IMR-90 (cell line): ENCODE results near the gene CLPTM1L. TPM values are rescaled to one million over a fixed set of nuclear protein-coding genes. Genes with fewer than 3 reads are reported as not detected.

Experiments used
- ATAC-seq: fragments of 200-7000 bp; cut with Tn5 transposase; 2 replicates; pipeline ENCODE4 v1.9.1; 2020; ENCODE audit warnings: low read depth, mild to moderate bottlenecking, moderate library complexity
- BruUV-seq: library from RNA; stranded (reverse); fragments of 400-500 nt; replicated peaks from 2 replicates; lab custom pipeline; 2021; lab: Mats Ljungman, UMichigan
- CTCF ChIA-PET: fragments of 300-600 bp; formaldehyde crosslinking; extraction: SDS; loops from one replicate; lab custom pipeline; 2021; ENCODE audit warnings: antibody characterized with exemption; lab: Yijun Ruan, JAX
- POLR2A ChIA-PET: fragments of 300-600 bp; sonication (Branson Sonifier 250); formaldehyde crosslinking; loops from one replicate; lab custom pipeline; 2022; ENCODE audit warnings: antibody characterized with exemption; ENCODE audit not compliant: unreplicated experiment; lab: Charles Lee
- DNase-seq: peaks from one replicate; pipeline ENCODE4 v3.0.0; 2013
- H2AFZ ChIP-seq: replicated peaks from 2 replicates; pipeline ENCODE3; 2013; ENCODE audit warnings: low read length, mild to moderate bottlenecking; ENCODE audit not compliant: poor library complexity
- H2AK5ac ChIP-seq: 2 replicates; pipeline ENCODE4 v1.6.1; 2013; ENCODE audit warnings: low read depth, low read length, inconsistent platforms
- H2AK9ac ChIP-seq: replicated peaks from 2 replicates; pipeline ENCODE3; 2013; ENCODE audit warnings: mild to moderate bottlenecking, low read depth, low read length, moderate library complexity; ENCODE audit not compliant: poor library complexity
- H2BK120ac ChIP-seq: 2 replicates; pipeline ENCODE4 v1.6.1; 2013; ENCODE audit warnings: low read depth, low read length, inconsistent platforms
- H2BK15ac ChIP-seq: 3 replicates; pipeline ENCODE4 v1.6.1; 2013; ENCODE audit warnings: low read depth, low read length, inconsistent platforms
- H2BK20ac ChIP-seq: 2 replicates; pipeline ENCODE4 v1.6.1; 2013; ENCODE audit warnings: low read depth, mild to moderate bottlenecking, inconsistent platforms, low read length, moderate library complexity
- H2BK5ac ChIP-seq: 2 replicates; pipeline ENCODE4 v1.6.1; 2013; ENCODE audit warnings: mild to moderate bottlenecking, low read depth, low read length, inconsistent platforms; ENCODE audit not compliant: poor library complexity, severe bottlenecking
- H3K14ac ChIP-seq: replicated peaks from 2 replicates; pipeline ENCODE4 v1.6.1; 2013; ENCODE audit warnings: low read depth, low read length, inconsistent platforms
- H3K18ac ChIP-seq: 2 replicates; pipeline ENCODE4 v1.6.1; 2013; ENCODE audit warnings: low read depth, low read length, control low read depth
- H3K23ac ChIP-seq: 2 replicates; pipeline ENCODE4 v1.6.1; 2013; ENCODE audit warnings: low read depth, low read length, inconsistent platforms
- H3K27ac ChIP-seq: 2 replicates; pipeline ENCODE4 v1.5.1; 2013; ENCODE audit warnings: mild to moderate bottlenecking, control low read depth, low read length; ENCODE audit not compliant: insufficient read depth
- H3K27me3 ChIP-seq: 2 replicates; pipeline ENCODE4 v1.6.1; 2013; ENCODE audit warnings: low read length; ENCODE audit not compliant: control insufficient read depth, insufficient read depth
- H3K36me3 ChIP-seq: 2 replicates; pipeline ENCODE4 v1.6.1; 2013; ENCODE audit warnings: low read length, mixed read lengths; ENCODE audit not compliant: control insufficient read depth, insufficient read depth
- H3K4ac ChIP-seq: 2 replicates; pipeline ENCODE4 v1.6.1; 2013; ENCODE audit warnings: low read depth, low read length, inconsistent platforms
- H3K4me1 ChIP-seq: 2 replicates; pipeline ENCODE4 v1.6.1; 2013; ENCODE audit warnings: low read length, mixed read lengths; ENCODE audit not compliant: control insufficient read depth, insufficient read depth
- H3K4me2 ChIP-seq: 2 replicates; pipeline ENCODE4 v1.6.1; 2013; ENCODE audit warnings: low read depth, mild to moderate bottlenecking, control low read depth, low read length, moderate library complexity
- H3K4me3 ChIP-seq: 2 replicates; pipeline ENCODE4 v1.5.1; 2013; ENCODE audit warnings: low read depth, mild to moderate bottlenecking, control low read depth, low read length, moderate library complexity; ENCODE audit not compliant: insufficient read depth
- H3K56ac ChIP-seq: 2 replicates; pipeline ENCODE4 v1.6.1; 2013; ENCODE audit warnings: low read length, inconsistent platforms; ENCODE audit not compliant: insufficient read depth; ENCODE audit errors: extremely low read depth
- H3K79me1 ChIP-seq, 2 experiments: 2 replicates each; pipeline ENCODE4 v1.6.1; 2013; ENCODE audit warnings: low read length in 2 of 2, inconsistent platforms in 1 of 2, low read depth in 1 of 2
- H3K9ac ChIP-seq: 2 replicates; pipeline ENCODE4 v1.6.1; 2013; ENCODE audit warnings: low read depth, low read length, control low read depth
- H3K9me1 ChIP-seq: 2 replicates; pipeline ENCODE4 v1.6.1; 2013; ENCODE audit warnings: low read length, inconsistent platforms; ENCODE audit not compliant: insufficient read depth
- H3K9me3 ChIP-seq: 2 replicates; pipeline ENCODE4 v1.6.1; 2013; ENCODE audit warnings: low read length; ENCODE audit not compliant: control insufficient read depth, insufficient read depth
- H4K20me1 ChIP-seq: 2 replicates; pipeline ENCODE4 v1.6.1; 2013; ENCODE audit warnings: low read length, inconsistent platforms; ENCODE audit not compliant: insufficient read depth
- H4K5ac ChIP-seq: 2 replicates; pipeline ENCODE4 v1.6.1; 2013; ENCODE audit warnings: mild to moderate bottlenecking, low read depth, low read length, control low read depth
- H4K8ac ChIP-seq, 2 experiments: 2 replicates each; pipeline ENCODE4 v1.6.1; 2013; ENCODE audit warnings: low read depth in 2 of 2, low read length in 2 of 2, control low read depth in 1 of 2, inconsistent platforms in 1 of 2
- H4K91ac ChIP-seq: 2 replicates; pipeline ENCODE4 v1.6.1; 2013; ENCODE audit warnings: low read depth, low read length, inconsistent platforms; ENCODE audit not compliant: insufficient read depth
- CHD1 ChIP-seq: IDR thresholded peaks from 2 replicates; pipeline ENCODE4 v1.6.1; 2012; ENCODE audit warnings: low read depth, low read length, improper control_type of control experiment
- ELK1 ChIP-seq: fragments of 150-350 bp; IDR thresholded peaks from 2 replicates; pipeline ENCODE4 v1.6.1; 2016; ENCODE audit warnings: low read depth, mild to moderate bottlenecking, low read length, moderate library complexity, borderline replicate concordance
- NFE2L2 ChIP-seq: fragments of 150-350 bp; IDR thresholded peaks from 2 replicates; pipeline ENCODE4 v1.6.1; 2016; ENCODE audit warnings: low read depth, mild to moderate bottlenecking, low read length
- POLR2A ChIP-seq: IDR thresholded peaks from 2 replicates; pipeline ENCODE4 v1.6.1; 2012; ENCODE audit warnings: mild to moderate bottlenecking, low read depth, low read length
- RAD21 ChIP-seq: IDR thresholded peaks from 2 replicates; pipeline ENCODE4 v1.6.1; 2012; ENCODE audit warnings: low read length, improper control_type of control experiment
- RCOR1 ChIP-seq: IDR thresholded peaks from 2 replicates; pipeline ENCODE4 v1.6.1; 2012; ENCODE audit warnings: mild to moderate bottlenecking, low read length, improper control_type of control experiment; ENCODE audit not compliant: insufficient replicate concordance
- USF2 ChIP-seq: fragments of 150-350 bp; IDR thresholded peaks from 2 replicates; pipeline ENCODE4 v1.6.1; 2017; ENCODE audit warnings: mild to moderate bottlenecking, antibody characterized with exemption, low read length, low read depth
- WGBS, 2 experiments: methylation state at CpG; one replicate each; pipeline versions ENCODE4 v1.1.5 to v1.1.7; 2013; ENCODE audit warnings: missing lambda C conversion rate in 2 of 2; ENCODE audit not compliant: insufficient read length in 1 of 2; ENCODE audit errors: extremely low coverage in 2 of 2; 5-methylcytosine and 5-hydroxymethylcytosine counted together
- dilution Hi-C: fragments of 300-500 bp; cut with HindIII; formaldehyde crosslinking; loops from one replicate; pipeline ENCODE4 v1.14.3; 2018; ENCODE audit warnings: low sequenced_read_pairs; ENCODE audit not compliant: unreplicated experiment
- in situ Hi-C: fragments of 300-500 bp; cut with MboI; formaldehyde crosslinking; loops from 3 replicates; pipeline ENCODE4 v1.14.3; 2019; ENCODE audit warnings: low sequenced_read_pairs, inconsistent platforms, mixed read lengths
- intact Hi-C: fragments of 100-400 bp; cut with micrococcal nuclease; formaldehyde crosslinking; loops from 2 replicates; pipeline ENCODE4 v1.10.0; 2022
- polyA plus RNA-seq, 3 experiments: library from polyadenylated mRNA; depleted of rRNA; stranded (reverse); fragments of >200 nt; gene quantifications; 2 replicates each; pipeline ENCODE4 v1.2.3, GENCODE V29; 2012; ENCODE audit warnings: low replicate concordance in 1 of 3
- total RNA-seq: library from RNA; depleted of rRNA; stranded (reverse); fragments of >200 nt; gene quantifications from 2 replicates; pipeline ENCODE4 v1.2.3, GENCODE V29; 2012
- TF ChIP-seq, protein P1 (sequence below): conservative IDR thresholded peaks from 2 replicates; pipeline ENCODE4 v1.5.1; 2012; ENCODE audit warnings: mild to moderate bottlenecking, low read depth, low read length, improper control_type of control experiment

The CLPTM1L gene
- total and polyA plus RNA-seq, 2 of the 4 experiments (the other 2 are of a cell fraction), result 114 to 137 TPM

DNA sequence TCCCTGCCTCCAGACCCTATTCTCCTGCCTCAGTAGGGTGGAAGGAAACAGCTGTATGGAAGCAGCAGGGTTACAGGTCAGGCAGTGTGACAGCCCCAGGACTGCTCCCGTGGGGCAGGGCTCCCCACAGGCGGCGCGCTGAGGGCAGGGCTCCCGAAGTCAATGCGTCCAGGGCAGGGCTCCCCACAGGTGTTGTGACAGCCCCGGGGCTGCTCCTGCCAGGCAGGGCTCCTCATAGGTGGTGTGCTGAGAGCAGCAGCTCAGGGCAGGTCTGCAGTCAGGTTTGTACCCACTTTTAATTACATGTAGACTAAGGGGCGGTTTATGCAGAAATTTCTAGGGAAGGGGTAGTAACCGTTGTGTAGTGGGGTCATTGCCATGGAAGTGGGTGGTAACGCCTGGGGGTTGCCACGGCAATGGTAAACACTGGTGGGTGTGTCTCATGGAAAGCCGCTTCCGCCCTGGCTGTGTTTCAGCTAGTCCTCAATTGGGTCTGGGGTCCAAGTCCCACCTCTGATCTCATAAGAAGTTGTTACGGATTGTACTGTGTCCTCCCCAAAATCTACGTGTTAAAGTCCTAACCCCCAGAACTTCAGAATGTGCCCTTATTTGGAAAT, 33.4 kb downstream of the CLPTM1L start:
- H3K27me3 ChIP-seq, result peaks cover 4% of the 10 kb centered on the region; the same call in 1 of the 2 replicates
- WGBS, 2 experiments, result no CpG with 5 or more reads among the region's 15 CpGs
- no peaks in the 10 kb centered on the region for H3K79me1 ChIP-seq
- no TSS peak for BruUV-seq
- H2AK9ac ChIP-seq, result no peak overlapping the region
- H3K9me1 ChIP-seq, result peaks cover 4% of the 10 kb centered on the region; the same call in 1 of the 2 replicates
- no peak overlapping the region for H2BK5ac ChIP-seq
- no peaks in the 10 kb centered on the region for H3K36me3 ChIP-seq
- no peak overlapping the region for H2BK20ac ChIP-seq
- POLR2A ChIA-PET, result no interaction called here
- H4K8ac ChIP-seq, result no peak overlapping the region
- H3K9ac ChIP-seq, result no peak overlapping the region
- no peaks in the 10 kb centered on the region for H4K20me1 ChIP-seq
- no peak overlapping the region for H3K27ac ChIP-seq
- no peak overlapping the region for H3K18ac ChIP-seq
- no peak overlapping the region for H2BK120ac ChIP-seq
- H3K4me1 ChIP-seq, result no peaks in the 10 kb centered on the region; the same call in 1 of the 2 replicates
- H4K91ac ChIP-seq, result no peak overlapping the region
- DNase-seq (no peak), ATAC-seq (no peak)
- no peak overlapping the region for H2AK5ac ChIP-seq
- no peak overlapping the region for H3K14ac ChIP-seq
- CTCF ChIA-PET, result no interaction called here
- no peak overlapping the region for H3K4me3 ChIP-seq
- H3K23ac ChIP-seq, result no peak overlapping the region
- H3K9me3 ChIP-seq, result peaks cover 4% of the 10 kb centered on the region; the same call in 1 of the 2 replicates
- H3K4ac ChIP-seq, result no peak overlapping the region
- in situ Hi-C loops (no loop called here), intact Hi-C loops (no loop called here), dilution Hi-C loops (no loop called here)
- no peak for TF ChIP-seq RAD21
- no peak for TF ChIP-seq NFE2L2
- no peak for TF ChIP-seq ELK1
- TF ChIP-seq USF2, result no peak
- TF ChIP-seq CHD1, result no peak
- no peak for TF ChIP-seq RCOR1
- TF ChIP-seq, protein P1, sequence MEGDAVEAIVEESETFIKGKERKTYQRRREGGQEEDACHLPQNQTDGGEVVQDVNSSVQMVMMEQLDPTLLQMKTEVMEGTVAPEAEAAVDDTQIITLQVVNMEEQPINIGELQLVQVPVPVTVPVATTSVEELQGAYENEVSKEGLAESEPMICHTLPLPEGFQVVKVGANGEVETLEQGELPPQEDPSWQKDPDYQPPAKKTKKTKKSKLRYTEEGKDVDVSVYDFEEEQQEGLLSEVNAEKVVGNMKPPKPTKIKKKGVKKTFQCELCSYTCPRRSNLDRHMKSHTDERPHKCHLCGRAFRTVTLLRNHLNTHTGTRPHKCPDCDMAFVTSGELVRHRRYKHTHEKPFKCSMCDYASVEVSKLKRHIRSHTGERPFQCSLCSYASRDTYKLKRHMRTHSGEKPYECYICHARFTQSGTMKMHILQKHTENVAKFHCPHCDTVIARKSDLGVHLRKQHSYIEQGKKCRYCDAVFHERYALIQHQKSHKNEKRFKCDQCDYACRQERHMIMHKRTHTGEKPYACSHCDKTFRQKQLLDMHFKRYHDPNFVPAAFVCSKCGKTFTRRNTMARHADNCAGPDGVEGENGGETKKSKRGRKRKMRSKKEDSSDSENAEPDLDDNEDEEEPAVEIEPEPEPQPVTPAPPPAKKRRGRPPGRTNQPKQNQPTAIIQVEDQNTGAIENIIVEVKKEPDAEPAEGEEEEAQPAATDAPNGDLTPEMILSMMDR, result no peak
- no peak for TF ChIP-seq POLR2A
- no peak overlapping the region for H4K5ac ChIP-seq
- H3K56ac ChIP-seq, result no peak overlapping the region
- no peak overlapping the region for H3K4me2 ChIP-seq
- no peak overlapping the region for H2AFZ ChIP-seq
- no peak overlapping the region for H2BK15ac ChIP-seq
